ENCODE results near the gene LBH.

DNA sequence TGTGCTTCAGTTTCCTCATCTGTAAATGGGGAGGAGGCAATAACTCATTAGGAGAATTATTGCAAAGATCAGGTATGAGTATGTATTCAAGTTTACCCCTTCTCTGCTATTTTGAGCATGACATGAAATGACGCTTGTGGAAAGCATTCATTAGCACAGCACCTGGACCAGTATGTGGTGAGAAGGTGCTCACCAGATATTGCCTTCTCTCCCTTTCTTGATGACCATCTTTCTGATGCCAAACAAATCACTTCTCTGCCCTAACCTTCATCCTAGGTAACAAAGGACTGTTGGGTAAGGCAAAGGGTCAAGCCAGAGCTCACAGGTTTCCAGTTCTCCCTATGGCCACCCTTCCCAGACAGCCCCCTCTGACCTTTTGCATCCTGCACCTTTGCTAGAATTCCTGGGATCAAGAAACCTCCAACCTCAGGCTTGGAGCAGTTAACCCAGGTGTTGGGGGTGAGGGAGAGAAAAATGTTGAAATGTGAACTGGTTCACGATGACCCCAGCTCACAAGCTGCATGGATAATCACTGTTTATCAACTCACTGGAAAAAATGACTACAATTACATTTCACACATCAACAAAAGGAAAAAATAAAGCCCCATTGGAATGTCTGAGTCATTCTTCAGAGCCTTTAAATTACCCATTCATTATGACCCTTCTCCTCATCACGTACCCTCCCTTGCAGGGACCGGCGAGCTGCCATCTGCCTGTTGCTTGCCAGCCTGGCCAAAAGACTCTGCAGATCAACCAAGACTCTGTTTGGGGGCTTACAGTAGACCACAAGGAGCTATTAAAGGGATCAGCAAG is 41.6 kb downstream of the LBH start:
- TF ChIP-seq ZNF274 (IDR thresholded peaks at IDR 0.05; ENCODE audit: low read depth, low read length) (no peak), YY1 (IDR thresholded peaks at IDR 0.05; ENCODE audit: insufficient read depth, insufficient read length) (no peak)
